ENCODE data around the gene TAAR8.
"Not testable (repeated sequence)": the region's sequence is repeated elsewhere in the genome, so short reads cannot be mapped to it uniquely, and the experiment has no call there.

GRCh38 chr6:132560087-132560486 is 7.6 kb downstream of the TAAR8 start:
- not testable (repeated sequence) for TF ChIP-seq CTCF (conservative IDR thresholded peaks at IDR 0.05; ENCODE audit: low read depth in 2 of 2); EZH2 (IDR thresholded peaks at IDR 0.05; ENCODE audit: low read depth, unreplicated experiment); EZH2phosphoT487 (IDR thresholded peaks at IDR 0.05; ENCODE audit: unreplicated experiment); POLR2AphosphoS5 (IDR thresholded peaks at IDR 0.05; ENCODE audit: low read depth); JUNB (IDR thresholded peaks at IDR 0.05; ENCODE audit: unreplicated experiment); CREB1 (CRISPR knock-in tag; IDR thresholded peaks at IDR 0.05; ENCODE audit: low read depth); ZNF114 (CRISPR knock-in tag; IDR thresholded peaks at IDR 0.05); NANOG (IDR thresholded peaks at IDR 0.05; ENCODE audit: borderline replicate concordance); ZNF331 (CRISPR knock-in tag; IDR thresholded peaks at IDR 0.05; ENCODE audit: low read depth)
- TF ChIP-seq, protein P1, sequence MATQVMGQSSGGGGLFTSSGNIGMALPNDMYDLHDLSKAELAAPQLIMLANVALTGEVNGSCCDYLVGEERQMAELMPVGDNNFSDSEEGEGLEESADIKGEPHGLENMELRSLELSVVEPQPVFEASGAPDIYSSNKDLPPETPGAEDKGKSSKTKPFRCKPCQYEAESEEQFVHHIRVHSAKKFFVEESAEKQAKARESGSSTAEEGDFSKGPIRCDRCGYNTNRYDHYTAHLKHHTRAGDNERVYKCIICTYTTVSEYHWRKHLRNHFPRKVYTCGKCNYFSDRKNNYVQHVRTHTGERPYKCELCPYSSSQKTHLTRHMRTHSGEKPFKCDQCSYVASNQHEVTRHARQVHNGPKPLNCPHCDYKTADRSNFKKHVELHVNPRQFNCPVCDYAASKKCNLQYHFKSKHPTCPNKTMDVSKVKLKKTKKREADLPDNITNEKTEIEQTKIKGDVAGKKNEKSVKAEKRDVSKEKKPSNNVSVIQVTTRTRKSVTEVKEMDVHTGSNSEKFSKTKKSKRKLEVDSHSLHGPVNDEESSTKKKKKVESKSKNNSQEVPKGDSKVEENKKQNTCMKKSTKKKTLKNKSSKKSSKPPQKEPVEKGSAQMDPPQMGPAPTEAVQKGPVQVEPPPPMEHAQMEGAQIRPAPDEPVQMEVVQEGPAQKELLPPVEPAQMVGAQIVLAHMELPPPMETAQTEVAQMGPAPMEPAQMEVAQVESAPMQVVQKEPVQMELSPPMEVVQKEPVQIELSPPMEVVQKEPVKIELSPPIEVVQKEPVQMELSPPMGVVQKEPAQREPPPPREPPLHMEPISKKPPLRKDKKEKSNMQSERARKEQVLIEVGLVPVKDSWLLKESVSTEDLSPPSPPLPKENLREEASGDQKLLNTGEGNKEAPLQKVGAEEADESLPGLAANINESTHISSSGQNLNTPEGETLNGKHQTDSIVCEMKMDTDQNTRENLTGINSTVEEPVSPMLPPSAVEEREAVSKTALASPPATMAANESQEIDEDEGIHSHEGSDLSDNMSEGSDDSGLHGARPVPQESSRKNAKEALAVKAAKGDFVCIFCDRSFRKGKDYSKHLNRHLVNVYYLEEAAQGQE (IDR thresholded peaks at IDR 0.05; ENCODE audit: unreplicated experiment), result not testable (repeated sequence)
